WTC11 (cell line): ENCODE results near the gene MTHFD1L.

Experiments used
- CBFB ChIP-seq: sonication (generic); formaldehyde crosslinking; IDR thresholded peaks from 2 replicates; pipeline ENCODE4 v1.8.1; 2022; ENCODE audit warnings: mild to moderate bottlenecking, low read depth, missing genetic modification reagents
- CREB1 ChIP-seq: sonication (generic); formaldehyde crosslinking; IDR thresholded peaks from 2 replicates; pipeline ENCODE4 v1.8.0; 2023; ENCODE audit warnings: mild to moderate bottlenecking, missing genetic modification reagents
- FOXK1 ChIP-seq: sonication (generic); formaldehyde crosslinking; IDR thresholded peaks from 2 replicates; pipeline ENCODE4 v1.8.0; 2022; ENCODE audit warnings: mild to moderate bottlenecking, moderate library complexity, missing genetic modification reagents
- GABPB1 ChIP-seq: sonication (generic); formaldehyde crosslinking; IDR thresholded peaks from 2 replicates; pipeline ENCODE4 v1.8.1; 2023; ENCODE audit warnings: mild to moderate bottlenecking, missing genetic modification reagents
- JUN ChIP-seq: sonication (generic); formaldehyde crosslinking; IDR thresholded peaks from 2 replicates; pipeline ENCODE4 v1.8.0; 2023; ENCODE audit warnings: mild to moderate bottlenecking, missing genetic modification reagents
- NR1H2 ChIP-seq: sonication (generic); formaldehyde crosslinking; IDR thresholded peaks from 2 replicates; pipeline ENCODE4 v1.9.0; 2021; ENCODE audit warnings: mild to moderate bottlenecking, moderate library complexity, missing genetic modification reagents
- PRRX2 ChIP-seq: fragments of 250-450 bp; sonication (Bioruptor Pico); IDR thresholded peaks from 2 replicates; pipeline ENCODE4 v1.8.0; 2021; ENCODE audit warnings: mild to moderate bottlenecking
- TF ChIP-seq, protein P1 (sequence below): fragments of 200-600 bp; IDR thresholded peaks from 2 replicates; pipeline ENCODE4 v1.8.0; 2022; ENCODE audit warnings: antibody characterized with exemption
- TF ChIP-seq, protein P2 (sequence below): sonication (generic); formaldehyde crosslinking; IDR thresholded peaks from 2 replicates; pipeline ENCODE4 v1.8.1; 2022; ENCODE audit warnings: low read depth, mild to moderate bottlenecking, moderate library complexity, missing genetic modification reagents, borderline replicate concordance
- TF ChIP-seq, protein P3 (sequence below): sonication (generic); formaldehyde crosslinking; IDR thresholded peaks from 2 replicates; pipeline ENCODE4 v1.8.0; 2022; ENCODE audit warnings: mild to moderate bottlenecking, missing genetic modification reagents
- TF ChIP-seq, protein P4 (sequence below): sonication (generic); formaldehyde crosslinking; conservative IDR thresholded peaks from 2 replicates; pipeline ENCODE4 v1.8.1; 2022; ENCODE audit warnings: mild to moderate bottlenecking, missing genetic modification reagents
- TF ChIP-seq, protein P5 (sequence below): sonication (generic); formaldehyde crosslinking; IDR thresholded peaks from 2 replicates; pipeline ENCODE4 v1.8.0; 2022; ENCODE audit warnings: mild to moderate bottlenecking, missing genetic modification reagents
- TF ChIP-seq, protein P6 (sequence below): sonication (generic); formaldehyde crosslinking; IDR thresholded peaks from 2 replicates; pipeline ENCODE4 v1.8.1; 2022; ENCODE audit warnings: low read depth, missing genetic modification reagents, borderline replicate concordance
- TF ChIP-seq, protein P7 (sequence below): sonication (generic); formaldehyde crosslinking; IDR thresholded peaks from 2 replicates; pipeline ENCODE4 v1.8.1; 2022; ENCODE audit warnings: mild to moderate bottlenecking, moderate library complexity, missing genetic modification reagents

DNA sequence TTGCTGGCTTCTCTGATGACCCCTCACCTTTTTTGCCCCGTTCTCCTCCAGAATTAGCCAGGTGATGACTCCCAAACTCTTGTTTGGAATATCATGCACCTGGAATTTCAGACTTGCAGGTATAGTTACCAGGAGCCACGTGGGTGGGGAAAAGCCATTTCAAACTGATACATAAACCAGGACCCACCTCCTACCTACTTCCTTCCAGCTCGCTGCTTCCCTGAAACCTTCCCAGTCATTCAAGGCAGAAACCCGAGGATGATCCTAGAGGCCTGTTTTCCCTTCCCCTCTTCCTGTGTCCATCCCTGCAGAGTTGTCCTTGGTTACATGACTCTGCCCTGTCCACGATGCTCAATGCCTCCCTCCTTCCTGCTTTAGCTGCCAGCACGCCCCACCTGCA lies 101.9 kb downstream of the MTHFD1L start:
- TF ChIP-seq, protein P1, sequence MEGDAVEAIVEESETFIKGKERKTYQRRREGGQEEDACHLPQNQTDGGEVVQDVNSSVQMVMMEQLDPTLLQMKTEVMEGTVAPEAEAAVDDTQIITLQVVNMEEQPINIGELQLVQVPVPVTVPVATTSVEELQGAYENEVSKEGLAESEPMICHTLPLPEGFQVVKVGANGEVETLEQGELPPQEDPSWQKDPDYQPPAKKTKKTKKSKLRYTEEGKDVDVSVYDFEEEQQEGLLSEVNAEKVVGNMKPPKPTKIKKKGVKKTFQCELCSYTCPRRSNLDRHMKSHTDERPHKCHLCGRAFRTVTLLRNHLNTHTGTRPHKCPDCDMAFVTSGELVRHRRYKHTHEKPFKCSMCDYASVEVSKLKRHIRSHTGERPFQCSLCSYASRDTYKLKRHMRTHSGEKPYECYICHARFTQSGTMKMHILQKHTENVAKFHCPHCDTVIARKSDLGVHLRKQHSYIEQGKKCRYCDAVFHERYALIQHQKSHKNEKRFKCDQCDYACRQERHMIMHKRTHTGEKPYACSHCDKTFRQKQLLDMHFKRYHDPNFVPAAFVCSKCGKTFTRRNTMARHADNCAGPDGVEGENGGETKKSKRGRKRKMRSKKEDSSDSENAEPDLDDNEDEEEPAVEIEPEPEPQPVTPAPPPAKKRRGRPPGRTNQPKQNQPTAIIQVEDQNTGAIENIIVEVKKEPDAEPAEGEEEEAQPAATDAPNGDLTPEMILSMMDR, result no peak
- TF ChIP-seq NR1H2 (CRISPR knock-in tag), result no peak
- TF ChIP-seq JUN (CRISPR knock-in tag), result no peak
- TF ChIP-seq GABPB1, result no peak
- no peak for TF ChIP-seq CREB1
- TF ChIP-seq, protein P2, sequence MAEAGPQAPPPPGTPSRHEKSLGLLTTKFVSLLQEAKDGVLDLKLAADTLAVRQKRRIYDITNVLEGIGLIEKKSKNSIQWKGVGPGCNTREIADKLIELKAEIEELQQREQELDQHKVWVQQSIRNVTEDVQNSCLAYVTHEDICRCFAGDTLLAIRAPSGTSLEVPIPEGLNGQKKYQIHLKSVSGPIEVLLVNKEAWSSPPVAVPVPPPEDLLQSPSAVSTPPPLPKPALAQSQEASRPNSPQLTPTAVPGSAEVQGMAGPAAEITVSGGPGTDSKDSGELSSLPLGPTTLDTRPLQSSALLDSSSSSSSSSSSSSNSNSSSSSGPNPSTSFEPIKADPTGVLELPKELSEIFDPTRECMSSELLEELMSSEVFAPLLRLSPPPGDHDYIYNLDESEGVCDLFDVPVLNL (CRISPR knock-in tag), result no peak
- TF ChIP-seq, protein P3, sequence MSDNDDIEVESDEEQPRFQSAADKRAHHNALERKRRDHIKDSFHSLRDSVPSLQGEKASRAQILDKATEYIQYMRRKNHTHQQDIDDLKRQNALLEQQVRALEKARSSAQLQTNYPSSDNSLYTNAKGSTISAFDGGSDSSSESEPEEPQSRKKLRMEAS (CRISPR knock-in tag), result no peak
- TF ChIP-seq, protein P4, sequence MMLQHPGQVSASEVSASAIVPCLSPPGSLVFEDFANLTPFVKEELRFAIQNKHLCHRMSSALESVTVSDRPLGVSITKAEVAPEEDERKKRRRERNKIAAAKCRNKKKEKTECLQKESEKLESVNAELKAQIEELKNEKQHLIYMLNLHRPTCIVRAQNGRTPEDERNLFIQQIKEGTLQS (CRISPR knock-in tag), result no peak
- TF ChIP-seq, protein P5, sequence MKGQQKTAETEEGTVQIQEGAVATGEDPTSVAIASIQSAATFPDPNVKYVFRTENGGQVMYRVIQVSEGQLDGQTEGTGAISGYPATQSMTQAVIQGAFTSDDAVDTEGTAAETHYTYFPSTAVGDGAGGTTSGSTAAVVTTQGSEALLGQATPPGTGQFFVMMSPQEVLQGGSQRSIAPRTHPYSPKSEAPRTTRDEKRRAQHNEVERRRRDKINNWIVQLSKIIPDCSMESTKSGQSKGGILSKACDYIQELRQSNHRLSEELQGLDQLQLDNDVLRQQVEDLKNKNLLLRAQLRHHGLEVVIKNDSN (CRISPR knock-in tag), result no peak
- TF ChIP-seq, protein P6, sequence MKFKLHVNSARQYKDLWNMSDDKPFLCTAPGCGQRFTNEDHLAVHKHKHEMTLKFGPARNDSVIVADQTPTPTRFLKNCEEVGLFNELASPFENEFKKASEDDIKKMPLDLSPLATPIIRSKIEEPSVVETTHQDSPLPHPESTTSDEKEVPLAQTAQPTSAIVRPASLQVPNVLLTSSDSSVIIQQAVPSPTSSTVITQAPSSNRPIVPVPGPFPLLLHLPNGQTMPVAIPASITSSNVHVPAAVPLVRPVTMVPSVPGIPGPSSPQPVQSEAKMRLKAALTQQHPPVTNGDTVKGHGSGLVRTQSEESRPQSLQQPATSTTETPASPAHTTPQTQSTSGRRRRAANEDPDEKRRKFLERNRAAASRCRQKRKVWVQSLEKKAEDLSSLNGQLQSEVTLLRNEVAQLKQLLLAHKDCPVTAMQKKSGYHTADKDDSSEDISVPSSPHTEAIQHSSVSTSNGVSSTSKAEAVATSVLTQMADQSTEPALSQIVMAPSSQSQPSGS (CRISPR knock-in tag), result no peak
- TF ChIP-seq CBFB, result no peak
- no peak for TF ChIP-seq FOXK1
- TF ChIP-seq PRRX2, result no peak
- TF ChIP-seq, protein P7, sequence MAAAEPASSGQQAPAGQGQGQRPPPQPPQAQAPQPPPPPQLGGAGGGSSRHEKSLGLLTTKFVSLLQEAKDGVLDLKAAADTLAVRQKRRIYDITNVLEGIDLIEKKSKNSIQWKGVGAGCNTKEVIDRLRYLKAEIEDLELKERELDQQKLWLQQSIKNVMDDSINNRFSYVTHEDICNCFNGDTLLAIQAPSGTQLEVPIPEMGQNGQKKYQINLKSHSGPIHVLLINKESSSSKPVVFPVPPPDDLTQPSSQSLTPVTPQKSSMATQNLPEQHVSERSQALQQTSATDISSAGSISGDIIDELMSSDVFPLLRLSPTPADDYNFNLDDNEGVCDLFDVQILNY (CRISPR knock-in tag), result no peak
